GM12801 (cell line): ENCODE data around the gene IAPP.

ENCODE experiments used
- TF ChIP-seq, protein P1 (sequence below): IDR thresholded peaks from one replicate; pipeline ENCODE4 v1.5.1; 2011; ENCODE audit warnings: control low read depth; ENCODE audit not compliant: insufficient read length; ENCODE audit errors: extremely low read depth

Gene IAPP

DNA sequence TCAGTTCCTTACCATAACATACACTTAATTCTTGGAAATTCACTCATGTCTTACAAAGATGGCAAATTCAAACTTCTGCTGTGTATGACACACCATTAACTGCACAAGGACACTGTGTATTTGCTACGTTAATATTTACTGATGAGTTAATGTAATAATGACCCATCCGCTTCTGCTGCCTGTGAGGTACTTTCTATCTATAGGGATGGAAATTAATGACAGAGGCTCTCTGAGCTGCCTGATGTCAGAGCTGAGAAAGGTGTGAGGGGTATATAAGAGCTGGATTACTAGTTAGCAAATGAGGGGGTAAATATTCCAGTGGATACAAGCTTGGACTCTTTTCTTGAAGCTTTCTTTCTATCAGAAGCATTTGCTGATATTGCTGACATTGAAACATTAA, at the start of gene IAPP:
IAPP (plus strand) TSS at position 301 of the 400 bp plus-strand sequence. CDS start 450 bp downstream, outside the sequence.
- TF ChIP-seq, protein P1, sequence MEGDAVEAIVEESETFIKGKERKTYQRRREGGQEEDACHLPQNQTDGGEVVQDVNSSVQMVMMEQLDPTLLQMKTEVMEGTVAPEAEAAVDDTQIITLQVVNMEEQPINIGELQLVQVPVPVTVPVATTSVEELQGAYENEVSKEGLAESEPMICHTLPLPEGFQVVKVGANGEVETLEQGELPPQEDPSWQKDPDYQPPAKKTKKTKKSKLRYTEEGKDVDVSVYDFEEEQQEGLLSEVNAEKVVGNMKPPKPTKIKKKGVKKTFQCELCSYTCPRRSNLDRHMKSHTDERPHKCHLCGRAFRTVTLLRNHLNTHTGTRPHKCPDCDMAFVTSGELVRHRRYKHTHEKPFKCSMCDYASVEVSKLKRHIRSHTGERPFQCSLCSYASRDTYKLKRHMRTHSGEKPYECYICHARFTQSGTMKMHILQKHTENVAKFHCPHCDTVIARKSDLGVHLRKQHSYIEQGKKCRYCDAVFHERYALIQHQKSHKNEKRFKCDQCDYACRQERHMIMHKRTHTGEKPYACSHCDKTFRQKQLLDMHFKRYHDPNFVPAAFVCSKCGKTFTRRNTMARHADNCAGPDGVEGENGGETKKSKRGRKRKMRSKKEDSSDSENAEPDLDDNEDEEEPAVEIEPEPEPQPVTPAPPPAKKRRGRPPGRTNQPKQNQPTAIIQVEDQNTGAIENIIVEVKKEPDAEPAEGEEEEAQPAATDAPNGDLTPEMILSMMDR, result no peak

DNA sequence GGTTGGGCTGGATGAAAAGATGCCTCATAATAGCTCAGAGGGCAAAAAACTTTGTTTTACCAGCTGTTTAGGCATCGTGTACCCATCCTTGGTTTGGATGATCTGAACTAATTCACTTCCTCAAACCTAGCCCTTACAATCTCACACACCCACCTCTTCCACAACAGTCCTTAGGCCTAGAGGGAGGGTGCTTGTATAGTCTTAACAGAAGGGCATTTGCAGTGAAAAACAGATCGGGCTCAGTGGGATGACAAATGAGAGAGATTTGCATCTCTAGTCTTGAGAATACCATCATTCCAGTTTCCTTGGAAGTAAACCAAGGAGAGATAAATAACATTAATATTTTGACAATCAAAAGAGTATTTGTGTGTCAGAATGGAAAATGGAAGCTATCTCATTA, 49.0 kb upstream of the IAPP start:
- TF ChIP-seq, protein P1, result no peak

DNA sequence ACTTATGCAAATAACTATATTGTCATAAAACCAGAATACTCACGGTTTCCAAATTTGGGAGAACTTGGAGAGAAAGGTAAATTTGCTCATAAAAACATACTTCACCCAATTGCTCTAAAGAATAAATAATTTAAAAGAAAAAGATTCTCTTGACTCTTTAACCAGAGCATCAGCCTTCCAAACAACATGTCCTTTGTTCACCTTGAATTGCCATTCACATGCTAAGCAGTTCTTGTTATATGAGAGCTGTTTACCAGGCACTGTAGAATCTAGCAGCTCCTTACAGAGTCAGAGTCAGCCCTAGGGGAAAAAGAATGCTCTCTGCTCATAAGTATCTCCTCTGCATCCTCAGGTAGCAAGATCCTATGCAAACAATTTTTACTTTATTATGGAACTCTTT, 48.2 kb upstream of the IAPP start:
- TF ChIP-seq, protein P1, result no peak

DNA sequence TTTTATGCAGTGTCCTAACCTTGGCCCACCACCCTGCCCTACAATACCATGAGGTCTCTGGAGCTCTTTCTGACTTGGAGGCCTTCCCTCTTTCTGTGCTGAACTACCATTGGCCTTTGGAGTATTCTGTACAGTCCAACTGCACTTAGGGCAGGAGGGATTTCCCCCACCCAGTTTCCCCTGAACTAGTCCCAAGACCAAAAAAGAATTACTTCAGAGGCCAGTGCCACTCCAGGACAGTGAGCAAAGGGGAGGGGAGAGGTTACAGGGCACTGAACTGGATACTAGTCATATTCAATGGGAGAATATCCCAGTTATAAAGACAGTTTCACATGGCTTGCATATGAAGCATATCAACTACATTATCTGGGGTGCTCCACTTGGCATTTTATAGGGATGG, 44.1 kb upstream of the IAPP start:
- TF ChIP-seq, protein P1, result no peak

DNA sequence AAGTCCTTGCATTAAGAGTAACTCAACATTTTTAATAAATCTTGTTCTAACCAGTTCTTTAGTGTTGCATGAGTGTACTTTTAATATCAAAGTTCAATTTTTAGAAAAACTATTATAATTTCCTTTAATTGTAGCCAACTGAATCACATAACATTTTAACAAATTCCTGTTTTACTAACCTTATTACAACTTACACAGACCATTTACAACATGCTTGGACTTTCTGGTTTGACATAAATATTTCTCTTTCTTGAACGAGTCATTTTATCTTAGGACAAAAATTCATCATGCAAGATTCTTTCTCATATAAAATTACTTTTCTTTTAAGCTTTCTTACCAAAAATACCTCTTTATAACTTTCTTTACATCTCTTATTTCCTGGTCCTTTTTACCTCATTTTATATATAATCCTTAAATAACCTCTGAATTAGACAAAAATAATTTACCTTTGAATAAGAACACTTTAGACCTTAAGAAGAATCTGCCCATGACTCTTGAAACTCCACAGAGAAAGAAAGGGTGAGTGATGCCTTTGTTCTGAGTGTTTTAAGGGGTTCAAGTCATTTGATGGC, 41.9 kb upstream of the IAPP start:
- TF ChIP-seq, protein P1, result no peak

DNA sequence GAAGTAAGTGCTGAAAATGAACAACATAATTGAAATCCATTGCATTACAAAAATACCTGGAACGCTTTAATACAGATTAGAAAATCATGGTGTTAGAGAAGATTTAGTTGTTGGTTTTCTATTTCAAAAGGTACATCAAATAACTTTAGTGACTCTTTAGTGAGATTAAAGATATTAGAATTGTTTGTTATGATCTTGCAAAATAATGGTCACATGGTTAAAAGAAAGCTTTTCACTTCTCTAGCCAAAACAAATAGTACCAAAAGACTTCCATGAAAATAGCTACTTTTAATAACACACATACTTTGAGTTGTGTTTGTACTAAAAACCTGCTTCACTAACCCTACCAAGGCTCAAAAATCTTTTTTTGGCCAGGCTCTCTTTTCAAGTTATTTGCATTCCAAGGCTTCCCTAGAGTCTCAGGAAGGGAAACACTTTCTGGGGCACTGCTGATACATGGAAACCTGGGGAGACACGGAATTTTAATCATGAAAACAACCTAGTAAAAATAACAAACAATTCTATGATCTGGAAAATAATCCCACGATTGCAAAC, 37.9 kb upstream of the IAPP start, which contains the start of gene SLCO1A2:
SLCO1A2 (minus strand) TSS at position 147 of the 555 bp plus-strand sequence. CDS start 270 bp downstream, outside the sequence.
- TF ChIP-seq, protein P1, result no peak

DNA sequence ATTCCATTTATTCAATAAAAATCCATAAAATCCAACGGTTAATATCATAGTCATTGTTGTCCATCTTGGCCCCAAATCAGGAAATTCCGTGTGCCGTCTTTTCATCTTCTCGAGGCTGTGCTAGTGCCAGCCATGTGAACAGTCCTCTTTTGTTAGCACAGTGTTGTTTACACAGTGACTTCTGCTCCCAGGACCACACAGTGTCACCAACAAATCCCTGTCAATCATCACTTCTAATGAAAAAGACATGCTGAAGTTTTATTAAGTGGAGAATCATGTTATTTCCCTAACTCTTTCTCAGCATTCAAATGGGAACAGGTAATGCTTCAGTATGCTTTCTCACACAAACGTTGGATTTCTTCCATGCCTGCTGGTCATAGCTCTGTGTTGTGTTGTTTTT, 36.0 kb upstream of the IAPP start:
- TF ChIP-seq, protein P1, result no peak
